Measurements from ENCODE around the gene SCTR. TPM values are rescaled to one million over a fixed set of nuclear protein-coding genes. Genes with fewer than 3 reads are reported as not detected.

The SCTR gene
- total and polyA plus RNA-seq, 2 of the 13 experiments (the other 11 are each of a cell fraction or from before 2014, with no cell fraction given): not detected

DNA sequence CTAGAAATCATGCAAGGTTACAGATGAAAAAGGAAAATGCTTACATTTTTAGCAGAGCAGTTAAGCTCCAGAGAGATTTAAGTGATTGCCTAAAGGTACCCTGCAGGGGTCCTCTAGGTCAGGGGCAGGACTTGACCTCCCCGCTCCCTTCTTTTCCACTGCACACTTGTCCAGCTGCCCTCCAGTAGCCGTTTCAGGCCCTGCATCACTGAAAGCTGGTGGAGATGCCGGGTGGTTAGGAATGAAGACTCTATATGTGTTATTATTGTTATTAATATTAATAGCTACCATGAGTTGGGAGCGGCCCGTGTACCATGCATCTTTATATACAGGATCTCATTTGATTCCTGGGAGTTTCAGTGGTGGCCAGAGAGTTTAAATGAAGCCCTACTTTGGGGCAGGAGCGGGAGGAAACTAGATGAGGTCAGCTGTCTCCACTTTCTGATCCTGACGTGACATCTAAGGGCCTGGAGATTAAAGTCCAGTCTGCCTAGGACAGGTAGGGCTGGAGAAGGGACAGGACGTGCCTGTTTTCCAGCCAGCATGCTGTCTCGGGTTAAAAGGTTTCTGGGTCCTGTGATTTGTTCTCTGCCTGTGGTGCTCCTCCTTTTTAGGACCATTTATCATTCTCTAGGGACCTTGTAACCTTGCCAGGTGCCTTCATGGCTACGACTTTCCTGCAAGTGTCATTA, 90.5 kb downstream of the SCTR start (continued):
- TF ChIP-seq AHR (CRISPR knock-in tag; IDR thresholded peaks at IDR 0.05): no peak
- no peak for TF ChIP-seq ZNF431 (CRISPR knock-in tag; IDR thresholded peaks at IDR 0.05; ENCODE audit: borderline replicate concordance, low read depth)
- TF ChIP-seq, protein P1, sequence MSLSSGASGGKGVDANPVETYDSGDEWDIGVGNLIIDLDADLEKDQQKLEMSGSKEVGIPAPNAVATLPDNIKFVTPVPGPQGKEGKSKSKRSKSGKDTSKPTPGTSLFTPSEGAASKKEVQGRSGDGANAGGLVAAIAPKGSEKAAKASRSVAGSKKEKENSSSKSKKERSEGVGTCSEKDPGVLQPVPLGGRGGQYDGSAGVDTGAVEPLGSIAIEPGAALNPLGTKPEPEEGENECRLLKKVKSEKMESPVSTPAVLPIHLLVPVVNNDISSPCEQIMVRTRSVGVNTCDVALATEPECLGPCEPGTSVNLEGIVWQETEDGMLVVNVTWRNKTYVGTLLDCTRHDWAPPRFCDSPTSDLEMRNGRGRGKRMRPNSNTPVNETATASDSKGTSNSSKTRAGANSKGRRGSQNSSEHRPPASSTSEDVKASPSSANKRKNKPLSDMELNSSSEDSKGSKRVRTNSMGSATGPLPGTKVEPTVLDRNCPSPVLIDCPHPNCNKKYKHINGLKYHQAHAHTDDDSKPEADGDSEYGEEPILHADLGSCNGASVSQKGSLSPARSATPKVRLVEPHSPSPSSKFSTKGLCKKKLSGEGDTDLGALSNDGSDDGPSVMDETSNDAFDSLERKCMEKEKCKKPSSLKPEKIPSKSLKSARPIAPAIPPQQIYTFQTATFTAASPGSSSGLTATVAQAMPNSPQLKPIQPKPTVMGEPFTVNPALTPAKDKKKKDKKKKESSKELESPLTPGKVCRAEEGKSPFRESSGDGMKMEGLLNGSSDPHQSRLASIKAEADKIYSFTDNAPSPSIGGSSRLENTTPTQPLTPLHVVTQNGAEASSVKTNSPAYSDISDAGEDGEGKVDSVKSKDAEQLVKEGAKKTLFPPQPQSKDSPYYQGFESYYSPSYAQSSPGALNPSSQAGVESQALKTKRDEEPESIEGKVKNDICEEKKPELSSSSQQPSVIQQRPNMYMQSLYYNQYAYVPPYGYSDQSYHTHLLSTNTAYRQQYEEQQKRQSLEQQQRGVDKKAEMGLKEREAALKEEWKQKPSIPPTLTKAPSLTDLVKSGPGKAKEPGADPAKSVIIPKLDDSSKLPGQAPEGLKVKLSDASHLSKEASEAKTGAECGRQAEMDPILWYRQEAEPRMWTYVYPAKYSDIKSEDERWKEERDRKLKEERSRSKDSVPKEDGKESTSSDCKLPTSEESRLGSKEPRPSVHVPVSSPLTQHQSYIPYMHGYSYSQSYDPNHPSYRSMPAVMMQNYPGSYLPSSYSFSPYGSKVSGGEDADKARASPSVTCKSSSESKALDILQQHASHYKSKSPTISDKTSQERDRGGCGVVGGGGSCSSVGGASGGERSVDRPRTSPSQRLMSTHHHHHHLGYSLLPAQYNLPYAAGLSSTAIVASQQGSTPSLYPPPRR (CRISPR knock-in tag; IDR thresholded peaks at IDR 0.05; ENCODE audit: borderline replicate concordance): no peak
- TF ChIP-seq, protein P2, sequence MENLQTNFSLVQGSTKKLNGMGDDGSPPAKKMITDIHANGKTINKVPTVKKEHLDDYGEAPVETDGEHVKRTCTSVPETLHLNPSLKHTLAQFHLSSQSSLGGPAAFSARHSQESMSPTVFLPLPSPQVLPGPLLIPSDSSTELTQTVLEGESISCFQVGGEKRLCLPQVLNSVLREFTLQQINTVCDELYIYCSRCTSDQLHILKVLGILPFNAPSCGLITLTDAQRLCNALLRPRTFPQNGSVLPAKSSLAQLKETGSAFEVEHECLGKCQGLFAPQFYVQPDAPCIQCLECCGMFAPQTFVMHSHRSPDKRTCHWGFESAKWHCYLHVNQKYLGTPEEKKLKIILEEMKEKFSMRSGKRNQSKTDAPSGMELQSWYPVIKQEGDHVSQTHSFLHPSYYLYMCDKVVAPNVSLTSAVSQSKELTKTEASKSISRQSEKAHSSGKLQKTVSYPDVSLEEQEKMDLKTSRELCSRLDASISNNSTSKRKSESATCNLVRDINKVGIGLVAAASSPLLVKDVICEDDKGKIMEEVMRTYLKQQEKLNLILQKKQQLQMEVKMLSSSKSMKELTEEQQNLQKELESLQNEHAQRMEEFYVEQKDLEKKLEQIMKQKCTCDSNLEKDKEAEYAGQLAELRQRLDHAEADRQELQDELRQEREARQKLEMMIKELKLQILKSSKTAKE (CRISPR knock-in tag; IDR thresholded peaks at IDR 0.05; ENCODE audit: borderline replicate concordance): peak; percentile 67; the same call in 1 of the 2 replicates
- TF ChIP-seq, protein P3, sequence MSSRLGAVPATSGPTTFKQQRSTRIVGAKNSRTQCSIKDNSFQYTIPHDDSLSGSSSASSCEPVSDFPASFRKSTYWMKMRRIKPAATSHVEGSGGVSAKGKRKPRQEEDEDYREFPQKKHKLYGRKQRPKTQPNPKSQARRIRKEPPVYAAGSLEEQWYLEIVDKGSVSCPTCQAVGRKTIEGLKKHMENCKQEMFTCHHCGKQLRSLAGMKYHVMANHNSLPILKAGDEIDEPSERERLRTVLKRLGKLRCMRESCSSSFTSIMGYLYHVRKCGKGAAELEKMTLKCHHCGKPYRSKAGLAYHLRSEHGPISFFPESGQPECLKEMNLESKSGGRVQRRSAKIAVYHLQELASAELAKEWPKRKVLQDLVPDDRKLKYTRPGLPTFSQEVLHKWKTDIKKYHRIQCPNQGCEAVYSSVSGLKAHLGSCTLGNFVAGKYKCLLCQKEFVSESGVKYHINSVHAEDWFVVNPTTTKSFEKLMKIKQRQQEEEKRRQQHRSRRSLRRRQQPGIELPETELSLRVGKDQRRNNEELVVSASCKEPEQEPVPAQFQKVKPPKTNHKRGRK (CRISPR knock-in tag; IDR thresholded peaks at IDR 0.05): no peak
- TF ChIP-seq ZBTB8A (CRISPR knock-in tag; IDR thresholded peaks at IDR 0.05; ENCODE audit: borderline replicate concordance, low read depth): no peak
- TF ChIP-seq MTA1 (CRISPR knock-in tag; IDR thresholded peaks at IDR 0.05; ENCODE audit: borderline replicate concordance): no peak
- TF ChIP-seq ZNF644 (CRISPR knock-in tag; IDR thresholded peaks at IDR 0.05; ENCODE audit: low read depth): no peak
- TF ChIP-seq MIER3 (CRISPR knock-in tag; IDR thresholded peaks at IDR 0.05; ENCODE audit: borderline replicate concordance): no peak
- no peak for TF ChIP-seq KDM1A (CRISPR knock-in tag; IDR thresholded peaks at IDR 0.05)
- TF ChIP-seq NAIF1 (CRISPR knock-in tag; IDR thresholded peaks at IDR 0.05; ENCODE audit: borderline replicate concordance): no peak
- TF ChIP-seq, protein P4, sequence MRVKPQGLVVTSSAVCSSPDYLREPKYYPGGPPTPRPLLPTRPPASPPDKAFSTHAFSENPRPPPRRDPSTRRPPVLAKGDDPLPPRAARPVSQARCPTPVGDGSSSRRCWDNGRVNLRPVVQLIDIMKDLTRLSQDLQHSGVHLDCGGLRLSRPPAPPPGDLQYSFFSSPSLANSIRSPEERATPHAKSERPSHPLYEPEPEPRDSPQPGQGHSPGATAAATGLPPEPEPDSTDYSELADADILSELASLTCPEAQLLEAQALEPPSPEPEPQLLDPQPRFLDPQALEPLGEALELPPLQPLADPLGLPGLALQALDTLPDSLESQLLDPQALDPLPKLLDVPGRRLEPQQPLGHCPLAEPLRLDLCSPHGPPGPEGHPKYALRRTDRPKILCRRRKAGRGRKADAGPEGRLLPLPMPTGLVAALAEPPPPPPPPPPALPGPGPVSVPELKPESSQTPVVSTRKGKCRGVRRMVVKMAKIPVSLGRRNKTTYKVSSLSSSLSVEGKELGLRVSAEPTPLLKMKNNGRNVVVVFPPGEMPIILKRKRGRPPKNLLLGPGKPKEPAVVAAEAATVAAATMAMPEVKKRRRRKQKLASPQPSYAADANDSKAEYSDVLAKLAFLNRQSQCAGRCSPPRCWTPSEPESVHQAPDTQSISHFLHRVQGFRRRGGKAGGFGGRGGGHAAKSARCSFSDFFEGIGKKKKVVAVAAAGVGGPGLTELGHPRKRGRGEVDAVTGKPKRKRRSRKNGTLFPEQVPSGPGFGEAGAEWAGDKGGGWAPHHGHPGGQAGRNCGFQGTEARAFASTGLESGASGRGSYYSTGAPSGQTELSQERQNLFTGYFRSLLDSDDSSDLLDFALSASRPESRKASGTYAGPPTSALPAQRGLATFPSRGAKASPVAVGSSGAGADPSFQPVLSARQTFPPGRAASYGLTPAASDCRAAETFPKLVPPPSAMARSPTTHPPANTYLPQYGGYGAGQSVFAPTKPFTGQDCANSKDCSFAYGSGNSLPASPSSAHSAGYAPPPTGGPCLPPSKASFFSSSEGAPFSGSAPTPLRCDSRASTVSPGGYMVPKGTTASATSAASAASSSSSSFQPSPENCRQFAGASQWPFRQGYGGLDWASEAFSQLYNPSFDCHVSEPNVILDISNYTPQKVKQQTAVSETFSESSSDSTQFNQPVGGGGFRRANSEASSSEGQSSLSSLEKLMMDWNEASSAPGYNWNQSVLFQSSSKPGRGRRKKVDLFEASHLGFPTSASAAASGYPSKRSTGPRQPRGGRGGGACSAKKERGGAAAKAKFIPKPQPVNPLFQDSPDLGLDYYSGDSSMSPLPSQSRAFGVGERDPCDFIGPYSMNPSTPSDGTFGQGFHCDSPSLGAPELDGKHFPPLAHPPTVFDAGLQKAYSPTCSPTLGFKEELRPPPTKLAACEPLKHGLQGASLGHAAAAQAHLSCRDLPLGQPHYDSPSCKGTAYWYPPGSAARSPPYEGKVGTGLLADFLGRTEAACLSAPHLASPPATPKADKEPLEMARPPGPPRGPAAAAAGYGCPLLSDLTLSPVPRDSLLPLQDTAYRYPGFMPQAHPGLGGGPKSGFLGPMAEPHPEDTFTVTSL (CRISPR knock-in tag; IDR thresholded peaks at IDR 0.05; ENCODE audit: borderline replicate concordance): no peak; the same call in 1 of the 2 replicates
- TF ChIP-seq PAX8 (CRISPR knock-in tag; IDR thresholded peaks at IDR 0.05; ENCODE audit: borderline replicate concordance): no peak
